Smooth muscle cell (in vitro differentiated cells): Measurements from ENCODE around the gene REELD1. TPM values are rescaled to one million over a fixed set of nuclear protein-coding genes. Genes with fewer than 3 reads are reported as not detected.

Source experiments
- DNase-seq: peaks from one replicate; lab custom pipeline; 2025; ENCODE audit not compliant: unreplicated experiment; lab: John Stamatoyannopoulos, UW
- H2AFZ ChIP-seq: fragments of 200-600 bp; sonication (generic); 2 replicates; pipeline ENCODE4 v1.6.0; 2016; ENCODE audit warnings: antibody characterized with exemption, low read depth, mild to moderate bottlenecking
- H3F3A ChIP-seq: fragments of 200-600 bp; sonication (generic); 2 replicates; pipeline ENCODE4 v1.6.0; 2017; ENCODE audit warnings: antibody characterized with exemption, low read depth
- H3K27ac ChIP-seq: fragments of 200-600 bp; sonication (generic); 2 replicates; pipeline ENCODE4 v1.5.1; 2016; ENCODE audit warnings: low read depth, mild to moderate bottlenecking
- H3K27me3 ChIP-seq: fragments of 200-600 bp; sonication (generic); 2 replicates; pipeline ENCODE4 v1.6.1; 2016; ENCODE audit warnings: low read depth, mild to moderate bottlenecking
- H3K36me3 ChIP-seq: fragments of 200-600 bp; sonication (generic); 2 replicates; pipeline ENCODE4 v1.5.1; 2016; ENCODE audit warnings: low read depth
- H3K4me1 ChIP-seq: fragments of 200-600 bp; sonication (generic); 2 replicates; pipeline ENCODE4 v1.5.1; 2016; ENCODE audit warnings: low read depth
- H3K4me2 ChIP-seq: fragments of 200-600 bp; sonication (generic); 2 replicates; pipeline ENCODE4 v1.6.0; 2016; ENCODE audit warnings: mild to moderate bottlenecking
- H3K4me3 ChIP-seq: fragments of 200-600 bp; sonication (generic); 2 replicates; pipeline ENCODE4 v1.5.1; 2016; ENCODE audit warnings: mild to moderate bottlenecking
- H3K79me2 ChIP-seq: fragments of 200-600 bp; sonication (generic); 2 replicates; pipeline ENCODE4 v1.6.0; 2016; ENCODE audit warnings: low read depth, mild to moderate bottlenecking
- H3K9ac ChIP-seq: fragments of 200-600 bp; sonication (generic); 2 replicates; pipeline ENCODE4 v1.6.0; 2016; ENCODE audit warnings: low read depth
- H3K9me3 ChIP-seq: fragments of 200-600 bp; sonication (generic); replicated peaks from 2 replicates; pipeline ENCODE4 v1.5.1; 2016; ENCODE audit warnings: low read depth
- H4K20me1 ChIP-seq: fragments of 200-600 bp; sonication (generic); 2 replicates; pipeline ENCODE4 v1.6.0; 2016; ENCODE audit warnings: low read depth
- CTCF ChIP-seq: fragments of 200-600 bp; sonication (generic); IDR thresholded peaks from 2 replicates; pipeline ENCODE4 v1.5.1; 2017; ENCODE audit warnings: borderline replicate concordance, mild to moderate bottlenecking, antibody characterized with exemption; ENCODE audit not compliant: insufficient read depth, poor library complexity, severe bottlenecking
- WGBS: methylation state at CpG from one replicate; pipeline ENCODE4 v1.1.7; 2016; ENCODE audit warnings: low lambda C conversion rate; 5-methylcytosine and 5-hydroxymethylcytosine counted together
- polyA plus RNA-seq: library from polyadenylated mRNA; unstranded; fragments of >200 nt; fragmentation: Nextera tagmentation; extraction: Ambion mirVana; gene quantifications from 2 replicates; pipeline ENCODE4 v1.2.1, GENCODE V29; 2016
- total RNA-seq: library from RNA; depleted of rRNA; stranded (reverse); fragments of >200 nt; gene quantifications from 2 replicates; pipeline ENCODE4 v1.2.3, GENCODE V29; 2014

REELD1 gene
- total and polyA plus RNA-seq, 2 experiments from 2014 or later = not detected

- WGBS = 86% methylated on average over 1 of the region's 1 CpG
- no peak overlapping the region for H3K4me3 ChIP-seq
- TF ChIP-seq CTCF = no peak
Observed at GRCh38 chr4:146256328-146256727, 42.0 kb downstream of the REELD1 start.

DNA sequence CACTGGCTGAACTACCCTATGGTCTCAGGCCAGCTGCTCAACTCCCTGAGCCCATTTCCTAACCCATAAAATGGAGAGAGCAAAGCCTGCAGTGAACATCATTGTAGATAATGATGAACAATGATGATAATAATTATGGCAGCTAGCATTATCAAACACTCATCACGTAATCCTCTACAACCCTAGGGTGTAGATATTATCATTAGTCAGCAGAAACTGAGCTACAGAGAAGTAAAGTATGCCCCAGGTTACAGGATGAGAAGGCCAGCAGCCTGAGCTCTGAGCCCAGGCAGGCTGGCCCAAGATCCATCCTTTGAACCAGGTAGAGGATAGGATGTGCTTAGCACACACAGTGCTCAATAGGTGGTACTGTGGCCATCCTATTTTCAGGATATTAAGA is 43.2 kb downstream of the REELD1 start:
- Histone ChIP-seq H3K27ac (no peak overlapping the region), H3K27me3 (no peaks in the 10 kb centered on the region), H3K9ac (no peak overlapping the region), H2AFZ (no peak overlapping the region), H3K4me2 (no peak overlapping the region), H3K9me3 (no peaks in the 10 kb centered on the region), H3F3A (no peaks in the 10 kb centered on the region), H4K20me1 (no peaks in the 10 kb centered on the region), H3K4me1 (no peaks in the 10 kb centered on the region), H3K36me3 (no peaks in the 10 kb centered on the region), H3K4me3 (no peak overlapping the region), H3K79me2 (no peaks in the 10 kb centered on the region)
- 78% methylated on average over 1 of the region's 1 CpG for WGBS
- no peak for DNase-seq
- no peak for TF ChIP-seq CTCF

More at GRCh38 chr4:146256328-146256727, 42.0 kb downstream of the REELD1 start:
- Histone ChIP-seq H4K20me1 (no peaks in the 10 kb centered on the region), H3K4me1 (no peaks in the 10 kb centered on the region), H3K27me3 (no peaks in the 10 kb centered on the region), H3K27ac (no peak overlapping the region), H3K4me2 (no peak overlapping the region), H3K9ac (no peak overlapping the region), H3K9me3 (no peaks in the 10 kb centered on the region), H3K36me3 (no peaks in the 10 kb centered on the region), H3K79me2 (no peaks in the 10 kb centered on the region), H3F3A (no peaks in the 10 kb centered on the region), H2AFZ (no peak overlapping the region)
- DNase-seq = no peak

DNA sequence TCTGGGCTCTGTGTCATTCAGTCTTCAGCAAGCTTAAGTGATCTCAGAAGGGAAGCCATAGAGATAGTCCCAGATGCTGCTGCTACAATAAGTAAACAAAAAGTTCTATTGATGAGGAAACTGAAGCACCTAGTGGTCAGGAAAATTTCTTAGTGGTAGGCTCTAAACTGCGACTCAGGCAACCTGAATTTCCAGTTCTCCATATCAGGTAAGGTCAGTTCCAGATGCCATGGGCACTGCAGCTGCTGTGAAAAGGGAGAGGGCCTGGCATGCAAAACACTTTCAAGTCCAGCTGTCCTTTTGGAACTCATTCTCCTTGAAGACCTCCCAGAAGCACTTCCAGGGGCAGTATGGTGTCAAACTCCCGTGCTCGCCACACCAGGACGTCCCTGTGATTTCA is 46.2 kb downstream of the REELD1 start:
- Histone ChIP-seq H3K4me1 (no peaks in the 10 kb centered on the region), H3K9me3 (no peaks in the 10 kb centered on the region), H3K9ac (no peak overlapping the region), H3K36me3 (no peaks in the 10 kb centered on the region), H2AFZ (no peak overlapping the region), H3K27me3 (no peaks in the 10 kb centered on the region), H3F3A (no peaks in the 10 kb centered on the region), H3K4me3 (no peak overlapping the region), H3K27ac (no peak overlapping the region), H3K4me2 (no peak overlapping the region), H4K20me1 (no peaks in the 10 kb centered on the region), H3K79me2 (no peaks in the 10 kb centered on the region)
- DNase-seq = no peak
- no peak for TF ChIP-seq CTCF
- 97% methylated on average over 4 of the region's 4 CpGs for WGBS

DNA sequence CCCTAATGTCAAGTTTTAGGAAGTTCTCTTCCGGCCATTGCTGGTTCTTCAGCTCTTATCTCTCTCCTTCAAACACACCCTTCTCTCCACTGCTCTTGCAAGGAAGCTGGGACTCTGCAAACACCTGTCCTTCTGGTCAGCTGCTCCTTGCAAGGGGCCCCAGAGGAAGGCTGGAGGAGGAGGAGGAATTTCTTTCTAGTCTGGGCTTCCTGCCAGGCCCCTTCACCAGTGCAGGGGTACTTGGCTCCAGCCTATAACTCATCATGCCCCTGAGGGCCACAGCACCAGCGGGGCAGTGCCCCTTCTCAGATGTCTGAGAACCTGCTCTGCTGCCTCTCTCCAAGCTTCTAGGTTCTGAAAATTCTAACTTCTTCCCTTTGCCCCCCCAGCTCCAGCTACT is 46.7 kb downstream of the REELD1 start:
- Histone ChIP-seq H3K27me3 (no peaks in the 10 kb centered on the region), H3K4me1 (no peaks in the 10 kb centered on the region), H3F3A (no peaks in the 10 kb centered on the region), H3K36me3 (no peaks in the 10 kb centered on the region), H3K4me2 (no peak overlapping the region), H3K27ac (no peak overlapping the region), H3K9ac (no peak overlapping the region), H3K4me3 (no peak overlapping the region), H3K79me2 (no peaks in the 10 kb centered on the region), H2AFZ (no peak overlapping the region), H3K9me3 (no peaks in the 10 kb centered on the region), H4K20me1 (no peaks in the 10 kb centered on the region)
- 94% methylated on average over 2 of the region's 2 CpGs for WGBS
- TF ChIP-seq CTCF = no peak
- DNase-seq = no peak
